SH-SY5Y (cell line): Measurements from ENCODE around the gene CEP104.

Experiments
- GATA2 ChIP-seq: IDR thresholded peaks from 2 replicates; pipeline ENCODE4 v1.6.1; 2011; ENCODE audit warnings: mild to moderate bottlenecking, low read depth, low read length
- GATA3 ChIP-seq: IDR thresholded peaks from 2 replicates; pipeline ENCODE4 v1.6.1; 2011; ENCODE audit warnings: low read depth, mild to moderate bottlenecking, low read length, moderate library complexity

DNA sequence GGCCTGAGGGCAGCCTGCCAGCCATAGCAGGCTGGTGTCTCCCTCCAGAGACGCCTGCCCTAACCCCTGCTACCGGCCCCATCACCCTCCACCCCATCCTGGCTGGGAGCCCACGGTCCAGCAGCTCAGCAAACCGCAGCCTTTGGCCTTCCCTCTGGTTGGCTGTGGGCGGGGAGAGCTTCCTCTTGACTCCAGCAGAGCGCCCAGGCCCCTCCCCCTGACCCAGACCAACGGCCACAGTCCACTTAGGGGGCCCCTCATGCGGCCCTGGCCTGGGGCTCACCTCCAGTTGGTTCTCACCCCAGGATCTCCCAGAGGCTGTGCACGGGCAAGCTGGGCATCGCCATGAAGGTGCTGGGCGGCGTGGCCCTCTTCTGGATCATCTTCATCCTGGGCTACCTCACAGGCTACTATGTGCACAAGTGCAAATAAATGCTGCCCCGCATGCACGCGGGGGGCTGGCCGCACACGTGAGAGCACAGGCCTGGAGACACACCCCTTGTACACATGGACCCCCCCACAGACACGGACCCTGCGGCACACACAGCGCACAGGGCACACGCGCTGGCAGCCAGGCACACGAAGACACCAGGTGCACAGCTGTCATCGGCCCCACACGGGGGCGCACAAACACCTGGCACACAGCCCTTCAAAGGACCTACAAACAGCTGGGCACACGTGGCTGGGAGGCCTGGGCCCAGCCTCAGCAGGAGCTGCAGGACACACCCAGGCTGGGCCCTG lies 81.4 kb downstream of the CEP104 start:
- TF ChIP-seq GATA2 (no peak), GATA3 (no peak)
